Upper lobe of left lung (tissue), 4 donors: Measurements from ENCODE around the gene ADAMTS2.

Experiments used
- EP300 ChIP-seq, 4 donors: sonication (generic); formaldehyde crosslinking; IDR thresholded peaks; one replicate each; pipeline ENCODE4 v1.5.1; 2017; ENCODE audit warnings: antibody characterized with exemption in 4 of 4, control low read depth in 2 of 4
- POLR2A ChIP-seq, 4 donors: fragments of 450-650 bp; IDR thresholded peaks; one replicate each; pipeline ENCODE4 v1.5.1; 2016 to 2017; ENCODE audit warnings: antibody characterized with exemption in 4 of 4, mild to moderate bottlenecking in 2 of 4
- POLR2AphosphoS5 ChIP-seq, 2 donors: sonication (generic); formaldehyde crosslinking; IDR thresholded peaks; one replicate each; pipeline ENCODE4 v1.5.1; 2017; ENCODE audit warnings: antibody characterized with exemption in 2 of 2
- TF ChIP-seq, protein P1 (sequence below), 6 experiments: fragments of 450-650 bp in 4 of 6; fragments of 200-600 bp in 2 of 6; sonication (generic) in 2 of 6; IDR thresholded peaks; one replicate each; pipeline ENCODE4 v1.5.1; 2016 to 2019; ENCODE audit warnings: antibody characterized with exemption in 6 of 6

- TF ChIP-seq, protein P1, sequence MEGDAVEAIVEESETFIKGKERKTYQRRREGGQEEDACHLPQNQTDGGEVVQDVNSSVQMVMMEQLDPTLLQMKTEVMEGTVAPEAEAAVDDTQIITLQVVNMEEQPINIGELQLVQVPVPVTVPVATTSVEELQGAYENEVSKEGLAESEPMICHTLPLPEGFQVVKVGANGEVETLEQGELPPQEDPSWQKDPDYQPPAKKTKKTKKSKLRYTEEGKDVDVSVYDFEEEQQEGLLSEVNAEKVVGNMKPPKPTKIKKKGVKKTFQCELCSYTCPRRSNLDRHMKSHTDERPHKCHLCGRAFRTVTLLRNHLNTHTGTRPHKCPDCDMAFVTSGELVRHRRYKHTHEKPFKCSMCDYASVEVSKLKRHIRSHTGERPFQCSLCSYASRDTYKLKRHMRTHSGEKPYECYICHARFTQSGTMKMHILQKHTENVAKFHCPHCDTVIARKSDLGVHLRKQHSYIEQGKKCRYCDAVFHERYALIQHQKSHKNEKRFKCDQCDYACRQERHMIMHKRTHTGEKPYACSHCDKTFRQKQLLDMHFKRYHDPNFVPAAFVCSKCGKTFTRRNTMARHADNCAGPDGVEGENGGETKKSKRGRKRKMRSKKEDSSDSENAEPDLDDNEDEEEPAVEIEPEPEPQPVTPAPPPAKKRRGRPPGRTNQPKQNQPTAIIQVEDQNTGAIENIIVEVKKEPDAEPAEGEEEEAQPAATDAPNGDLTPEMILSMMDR (IDR thresholded peaks at IDR 0.05): no peak
- no peak for TF ChIP-seq POLR2A (IDR thresholded peaks at IDR 0.05)
- TF ChIP-seq EP300 (IDR thresholded peaks at IDR 0.05): no peak
- TF ChIP-seq POLR2AphosphoS5 (IDR thresholded peaks at IDR 0.05): no peak
Observed at GRCh38 chr5:179121667-179122111, 223.6 kb downstream of the ADAMTS2 start.
